IPS DF 6.9 (cell line): ENCODE data around the gene ZNF746.

Source experiments
- DNase-seq: peaks from one replicate; pipeline ENCODE4 v3.0.0-alpha.2; 2013; ENCODE audit warnings: low read depth, low spot score
- H3K27ac ChIP-seq: one replicate; pipeline ENCODE4 v1.5.1; 2013; ENCODE audit warnings: low read length, control low read depth
- H3K27me3 ChIP-seq: 2 replicates; pipeline ENCODE4 v1.6.1; 2013; ENCODE audit warnings: mild to moderate bottlenecking, low read length; ENCODE audit not compliant: control insufficient read depth, insufficient read depth
- H3K36me3 ChIP-seq: 2 replicates; pipeline ENCODE4 v1.6.1; 2013; ENCODE audit warnings: low read length; ENCODE audit not compliant: control insufficient read depth, insufficient read depth
- H3K4me1 ChIP-seq: 2 replicates; pipeline ENCODE4 v1.6.1; 2013; ENCODE audit warnings: low read length; ENCODE audit not compliant: control insufficient read depth, insufficient read depth
- H3K4me3 ChIP-seq: 2 replicates; pipeline ENCODE4 v1.5.1; 2013; ENCODE audit warnings: mild to moderate bottlenecking, low read length
- H3K9me3 ChIP-seq: 2 replicates; pipeline ENCODE4 v1.6.1; 2013; ENCODE audit warnings: low read length, inconsistent platforms; ENCODE audit not compliant: control insufficient read depth, insufficient read depth
- WGBS: extraction: QIAGEN DNeasy Blood & Tissue Kit; methylation state at CpG from one replicate; pipeline ENCODE4 v1.1.7; 2013; ENCODE audit warnings: mixed read lengths, missing lambda C conversion rate; ENCODE audit not compliant: insufficient read length, insufficient coverage; 5-methylcytosine and 5-hydroxymethylcytosine counted together

Gene ZNF746

GRCh38 chr7:149497467-149498261 lies at the start of gene ZNF746:
TSS of gene ZNF746 (minus strand) at chr7:149497809. CDS start at chr7:149497536, 273 bp downstream.
- Histone ChIP-seq H3K36me3 (0 out of 2 replicates have a peak, but pooled peaks cover 6% of the 10 kb centered on the region), H3K27ac (no peak within 1 kb of the TSS), H3K9me3 (no peaks in the 10 kb centered on the region), H3K4me1 (no peaks in the 10 kb centered on the region; the same call in 1 of the 2 replicates), H3K4me3 (peak within 1 kb of the TSS; percentile 84), H3K27me3 (0 out of 2 replicates have a peak, but pooled peaks cover 2% of the 10 kb centered on the region)
- peak; percentile 45 for DNase-seq
- no CpG with 5 or more reads among the region's 109 CpGs for WGBS

DNA sequence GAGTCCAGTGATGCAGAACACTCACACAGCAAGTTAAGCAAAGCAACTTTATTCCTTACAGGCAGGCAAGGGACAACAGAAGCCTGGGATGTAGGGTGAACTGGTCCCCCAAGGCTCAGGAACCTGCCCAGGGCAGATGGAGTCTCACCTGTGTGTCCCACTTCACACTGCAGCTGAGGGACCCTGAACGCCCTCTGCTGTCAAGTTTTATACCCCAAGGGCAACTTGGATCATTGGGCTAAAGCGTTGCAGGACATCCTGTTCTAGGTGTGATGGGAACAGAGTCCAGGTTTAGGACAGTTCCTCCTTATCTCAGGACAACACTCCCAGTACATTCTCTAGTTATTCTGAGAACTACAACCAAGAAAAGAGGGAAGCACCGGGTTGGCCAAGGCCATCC lies 49.5 kb upstream of the ZNF746 start:
- peaks cover 23% of the 10 kb centered on the region for H3K36me3 ChIP-seq
- no peaks in the 10 kb centered on the region for H3K27me3 ChIP-seq
- DNase-seq: no peak
- H3K4me1 ChIP-seq: no peaks in the 10 kb centered on the region
- H3K9me3 ChIP-seq: no peaks in the 10 kb centered on the region
- WGBS: no CpG with 5 or more reads among the region's 3 CpGs
- no peak overlapping the region for H3K4me3 ChIP-seq
- no peak overlapping the region for H3K27ac ChIP-seq

DNA sequence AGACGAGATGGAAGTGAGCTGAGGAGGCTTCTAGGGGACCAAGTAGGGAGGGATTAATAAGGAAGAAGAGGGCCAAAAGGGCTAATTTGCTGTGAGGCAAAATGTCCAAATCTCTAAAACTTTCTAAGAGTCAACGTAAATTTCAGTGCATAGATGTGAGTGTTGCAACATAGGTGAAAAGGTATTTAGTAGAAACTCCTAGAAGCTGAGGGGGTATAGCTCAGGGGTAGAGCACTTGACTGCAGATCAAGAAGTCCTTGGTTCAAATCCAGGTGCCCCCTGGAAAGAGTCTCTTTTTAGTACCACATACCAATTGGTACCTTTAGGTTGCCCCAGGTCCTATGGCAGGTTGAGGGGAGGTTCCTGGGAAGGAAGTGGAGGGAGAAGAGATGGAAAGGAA lies 48.7 kb upstream of the ZNF746 start:
- H3K4me3 ChIP-seq: no peak overlapping the region
- H3K9me3 ChIP-seq: no peaks in the 10 kb centered on the region
- no CpG with 5 or more reads among the region's 2 CpGs for WGBS
- H3K4me1 ChIP-seq: no peaks in the 10 kb centered on the region
- peaks cover 22% of the 10 kb centered on the region for H3K36me3 ChIP-seq
- no peak overlapping the region for H3K27ac ChIP-seq
- no peak for DNase-seq
- no peaks in the 10 kb centered on the region for H3K27me3 ChIP-seq

- H3K27ac ChIP-seq: no peak overlapping the region
- whole genome bisulfite sequencing: no CpG with 5 or more reads among the region's 3 CpGs
- H3K36me3 ChIP-seq: peaks cover 9% of the 10 kb centered on the region
- H3K4me3 ChIP-seq: no peak overlapping the region
- no peak for DNase-seq
- H3K9me3 ChIP-seq: no peaks in the 10 kb centered on the region
- H3K4me1 ChIP-seq: no peaks in the 10 kb centered on the region
- H3K27me3 ChIP-seq: no peaks in the 10 kb centered on the region
Measured at GRCh38 chr7:149544028-149544427, 46.4 kb upstream of the ZNF746 start.

GRCh38 chr7:149532654-149533053 lies 35.0 kb upstream of the ZNF746 start:
- DNase-seq: no peak
- Histone ChIP-seq H3K36me3 (no peaks in the 10 kb centered on the region), H3K27me3 (no peaks in the 10 kb centered on the region; the same call in 1 of the 2 replicates), H3K9me3 (peaks cover 6% of the 10 kb centered on the region), H3K4me1 (no peaks in the 10 kb centered on the region), H3K4me3 (no peak overlapping the region), H3K27ac (no peak overlapping the region)
- no CpG with 5 or more reads among the region's 1 CpG for WGBS

GRCh38 chr7:149529136-149529718 lies 31.6 kb upstream of the ZNF746 start:
- H3K4me1 ChIP-seq: no peaks in the 10 kb centered on the region
- peaks cover 6% of the 10 kb centered on the region for H3K9me3 ChIP-seq
- H3K27me3 ChIP-seq: no peaks in the 10 kb centered on the region
- H3K27ac ChIP-seq: no peak overlapping the region
- no peaks in the 10 kb centered on the region for H3K36me3 ChIP-seq
- DNase-seq: no peak
- no peak overlapping the region for H3K4me3 ChIP-seq
- no CpG with 5 or more reads among the region's 4 CpGs for WGBS

GRCh38 chr7:149527414-149527813 lies 29.8 kb upstream of the ZNF746 start:
- H3K36me3 ChIP-seq: no peaks in the 10 kb centered on the region
- no peak overlapping the region for H3K4me3 ChIP-seq
- peaks cover 6% of the 10 kb centered on the region for H3K9me3 ChIP-seq
- H3K27me3 ChIP-seq: no peaks in the 10 kb centered on the region
- DNase-seq: no peak
- H3K27ac ChIP-seq: no peak overlapping the region
- WGBS: no CpG with 5 or more reads among the region's 1 CpG
- H3K4me1 ChIP-seq: no peaks in the 10 kb centered on the region

GRCh38 chr7:149525280-149525679 lies 27.7 kb upstream of the ZNF746 start:
- no peak for DNase-seq
- no peak overlapping the region for H3K27ac ChIP-seq
- H3K36me3 ChIP-seq: no peaks in the 10 kb centered on the region
- WGBS: no CpG with 5 or more reads among the region's 3 CpGs
- peaks cover 1% of the 10 kb centered on the region for H3K9me3 ChIP-seq
- H3K4me1 ChIP-seq: no peaks in the 10 kb centered on the region
- no peaks in the 10 kb centered on the region for H3K27me3 ChIP-seq
- no peak overlapping the region for H3K4me3 ChIP-seq

DNA sequence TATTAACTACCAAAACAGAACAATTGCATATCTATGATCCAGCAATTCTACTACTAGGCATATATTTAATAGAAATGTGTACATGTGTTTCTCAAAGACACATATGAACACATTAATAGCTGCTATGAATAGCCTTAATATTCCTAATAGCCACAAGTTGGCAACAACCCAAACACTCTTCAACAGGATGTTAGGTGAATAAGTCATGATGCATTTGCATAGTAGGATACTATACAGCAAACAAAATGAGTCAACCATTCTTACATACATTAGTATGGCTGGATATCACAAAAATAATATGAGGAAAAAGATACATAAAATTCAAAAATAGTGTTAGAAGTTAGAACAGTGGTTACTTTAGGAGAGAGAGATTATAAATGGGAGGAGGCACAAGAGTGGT lies 26.8 kb upstream of the ZNF746 start:
- Histone ChIP-seq H3K9me3 (no peaks in the 10 kb centered on the region; the same call in none of the 2 replicates), H3K27ac (no peak overlapping the region), H3K4me1 (no peaks in the 10 kb centered on the region), H3K36me3 (no peaks in the 10 kb centered on the region), H3K27me3 (no peaks in the 10 kb centered on the region), H3K4me3 (no peak overlapping the region)
- DNase-seq: no peak

- H3K36me3 ChIP-seq: no peaks in the 10 kb centered on the region
- no peaks in the 10 kb centered on the region; the same call in 1 of the 2 replicates for H3K9me3 ChIP-seq
- no peak for DNase-seq
- H3K27ac ChIP-seq: no peak overlapping the region
- H3K27me3 ChIP-seq: no peaks in the 10 kb centered on the region
- H3K4me1 ChIP-seq: no peaks in the 10 kb centered on the region
- no peak overlapping the region for H3K4me3 ChIP-seq
Measured at GRCh38 chr7:149510248-149510647, 12.6 kb upstream of the ZNF746 start.

- no peaks in the 10 kb centered on the region for H3K36me3 ChIP-seq
- no peak overlapping the region for H3K4me3 ChIP-seq
- H3K9me3 ChIP-seq: no peaks in the 10 kb centered on the region; the same call in 1 of the 2 replicates
- no peak overlapping the region for H3K27ac ChIP-seq
- H3K4me1 ChIP-seq: no peaks in the 10 kb centered on the region
- DNase-seq: no peak
- no peaks in the 10 kb centered on the region for H3K27me3 ChIP-seq
Measured at GRCh38 chr7:149509774-149510173, 12.2 kb upstream of the ZNF746 start.
